GM12892 (cell line): ENCODE data around the gene C17orf58.

Experiments used
- POLR2A ChIP-seq: IDR thresholded peaks from 2 replicates; pipeline ENCODE4 v1.6.1; 2011; ENCODE audit warnings: low read depth, low read length, control low read depth
- POLR2AphosphoS5 ChIP-seq: IDR thresholded peaks from 2 replicates; pipeline ENCODE4 v1.6.1; 2011; ENCODE audit warnings: low read depth, low read length, control low read depth
- TAF1 ChIP-seq: IDR thresholded peaks from 2 replicates; pipeline ENCODE4 v1.6.1; 2011; ENCODE audit warnings: low read depth, mild to moderate bottlenecking, control low read depth, low read length, borderline replicate concordance

- TF ChIP-seq POLR2A, result no peak
- no peak for TF ChIP-seq TAF1
- TF ChIP-seq POLR2AphosphoS5, result no peak
Observed at GRCh38 chr17:68019336-68019674, 23.0 kb upstream of the C17orf58 start.
